ENCODE results near the gene CNIH1.
"Not testable (repeated sequence)": the region's sequence is repeated elsewhere in the genome, so short reads cannot be mapped to it uniquely, and the experiment has no call there.

Gene CNIH1

DNA sequence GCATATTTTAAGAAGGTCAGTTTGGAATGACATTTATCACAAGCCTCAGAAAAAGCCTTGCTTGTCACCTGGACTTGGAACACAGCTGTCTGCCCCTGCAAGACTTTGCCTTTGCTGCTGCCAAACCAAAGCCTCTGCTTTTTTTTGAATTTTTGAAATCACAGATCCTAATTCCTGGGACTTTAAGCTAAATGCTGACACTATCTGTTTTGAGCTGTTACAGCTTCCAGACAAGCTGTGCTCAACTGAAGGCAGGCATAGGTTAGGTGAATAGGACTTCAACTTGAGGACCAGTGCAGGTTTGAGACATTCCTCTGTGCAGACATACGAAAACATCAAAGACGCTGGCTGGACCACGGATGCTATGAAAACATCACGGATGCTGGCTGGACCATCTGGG lies 55.6 kb downstream of the CNIH1 start:
- in situ Hi-C loops (cut with HindIII; ENCODE audit: low sequenced_read_pairs), result no loop called here

DNA sequence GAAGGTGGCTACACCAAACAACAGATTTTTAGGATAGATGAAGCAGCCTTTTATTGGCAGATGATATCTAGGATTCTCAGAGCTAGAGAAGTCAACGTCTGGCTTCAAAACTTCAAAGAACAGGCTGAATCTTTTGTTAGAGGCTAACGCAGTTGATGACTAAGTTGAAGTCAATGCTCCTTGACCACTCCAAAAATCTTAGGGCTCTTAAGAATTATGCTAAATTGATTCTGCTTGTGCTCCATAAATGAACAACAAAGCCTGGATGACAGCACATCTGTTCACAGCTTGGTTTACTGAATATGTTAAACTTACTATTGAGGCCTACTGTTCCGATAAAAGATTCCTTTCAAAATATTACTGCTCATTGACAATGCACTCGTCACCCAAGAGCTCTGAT lies 57.3 kb downstream of the CNIH1 start:
- in situ Hi-C loops (cut with HindIII; ENCODE audit: low sequenced_read_pairs), result no loop called here

DNA sequence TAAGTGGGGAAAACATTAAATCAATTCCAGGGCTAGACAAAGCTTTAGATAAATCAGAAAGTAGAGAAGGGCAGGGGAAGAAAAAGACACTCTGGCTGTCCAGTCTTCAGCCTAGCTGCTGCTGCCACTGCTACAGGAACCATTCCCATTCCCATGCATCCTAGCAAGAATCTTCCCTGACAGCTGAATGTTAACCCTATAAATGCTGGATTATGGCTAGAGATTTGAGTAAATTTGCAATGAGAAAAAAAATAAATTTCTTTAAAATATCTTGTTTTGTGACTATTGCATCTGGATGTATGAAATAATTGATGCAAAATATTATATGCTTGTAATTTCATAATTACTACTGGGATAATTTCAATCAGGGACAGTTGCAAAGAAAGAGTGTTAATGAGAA lies 59.4 kb downstream of the CNIH1 start:
- in situ Hi-C loops (cut with HindIII; ENCODE audit: low sequenced_read_pairs), result no loop called here

DNA sequence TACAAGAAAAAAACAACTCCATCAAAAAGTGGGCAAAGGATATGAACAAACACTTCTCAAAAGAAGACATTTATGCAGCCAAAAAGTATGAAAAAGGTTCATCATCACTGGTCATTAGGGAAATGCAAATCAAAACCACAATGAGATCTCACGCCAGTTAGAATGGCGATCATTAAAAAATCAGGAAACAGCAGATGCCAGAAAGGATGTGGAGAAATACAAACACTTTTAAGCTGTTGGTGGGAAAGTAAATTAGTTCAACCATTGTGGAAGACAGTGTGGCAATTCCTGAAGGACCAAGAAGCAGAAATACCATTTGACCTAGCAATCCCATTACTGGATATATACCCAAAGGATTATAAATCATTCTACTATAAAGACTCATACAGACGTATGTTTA lies 60.6 kb downstream of the CNIH1 start:
- in situ Hi-C loops (cut with HindIII; ENCODE audit: low sequenced_read_pairs), result not testable (repeated sequence)

DNA sequence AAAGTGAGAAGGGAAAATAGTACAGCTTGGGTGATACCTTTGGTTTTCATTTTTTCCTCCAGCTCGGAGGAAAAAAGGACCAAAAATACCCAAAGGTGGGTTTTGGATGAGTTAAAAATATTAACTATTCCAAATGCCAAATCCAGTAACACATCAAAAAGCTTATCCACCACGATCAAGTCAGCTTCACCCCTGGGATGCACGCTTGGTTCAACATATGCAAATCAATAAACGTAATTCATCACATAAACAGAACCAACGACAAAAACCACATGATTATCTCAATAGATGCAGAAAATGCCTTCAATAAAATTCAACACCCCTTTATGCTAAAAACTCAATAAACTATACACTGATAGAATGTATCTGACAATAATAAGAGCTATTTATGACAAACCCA lies 62.3 kb downstream of the CNIH1 start:
- in situ Hi-C loops (cut with HindIII; ENCODE audit: low sequenced_read_pairs), result not testable (repeated sequence)

DNA sequence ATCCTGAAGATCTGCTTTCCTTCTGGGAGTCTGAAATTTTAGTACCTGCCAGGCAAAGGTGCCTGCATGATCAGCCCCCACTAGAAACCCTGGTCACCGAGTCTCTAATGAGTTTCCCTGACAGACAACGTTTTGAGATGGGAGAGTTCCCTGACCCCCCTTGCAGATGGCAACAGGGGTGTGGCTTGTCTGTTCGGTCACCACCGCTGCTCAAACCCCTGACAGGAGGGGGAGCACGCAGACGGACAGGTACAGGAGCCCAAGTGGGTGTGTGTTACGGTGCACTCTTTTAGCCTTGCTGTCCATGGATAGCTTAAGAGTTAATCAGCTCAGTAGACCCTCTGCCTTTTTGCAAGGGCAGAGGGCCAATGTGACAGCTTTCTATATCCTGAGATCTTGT lies 63.7 kb downstream of the CNIH1 start:
- in situ Hi-C loops (cut with HindIII; ENCODE audit: low sequenced_read_pairs), result no loop called here

DNA sequence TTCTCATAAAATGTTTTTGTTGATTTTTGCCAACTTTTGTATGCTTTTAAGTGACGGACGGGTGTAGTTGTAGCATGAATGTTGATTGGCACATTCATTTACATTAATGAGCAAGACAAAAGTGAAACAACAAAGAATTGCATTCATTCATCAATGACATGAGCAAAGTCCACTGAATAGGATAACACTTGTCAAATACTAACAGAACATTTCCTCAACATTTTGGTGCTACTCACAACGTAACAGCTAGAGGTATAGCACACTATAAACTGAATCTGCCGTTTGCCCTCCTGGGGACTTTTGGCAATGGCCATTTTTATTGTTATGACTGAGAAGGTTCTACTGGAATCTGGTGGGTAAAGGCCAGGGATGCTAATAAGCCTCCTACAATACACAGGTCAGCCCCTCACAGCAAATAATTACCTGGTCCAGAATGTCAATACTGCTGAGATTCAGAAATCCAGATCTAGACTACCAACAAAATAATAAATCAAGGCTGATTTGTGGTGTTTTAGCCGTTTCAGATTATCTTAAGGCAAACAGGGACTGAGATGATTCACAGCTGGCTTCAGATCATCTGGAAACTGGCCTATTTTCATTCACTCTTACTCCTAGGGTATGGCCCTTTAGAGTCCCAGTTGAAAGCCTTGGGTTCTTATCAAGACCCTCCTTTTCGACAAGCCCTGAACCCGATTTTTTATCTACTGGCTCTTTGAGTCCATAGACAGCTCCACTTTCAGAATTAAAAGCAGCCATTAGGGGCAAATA lies 66.9 kb downstream of the CNIH1 start:
- in situ Hi-C loops (cut with HindIII; ENCODE audit: low sequenced_read_pairs), result no loop called here
